GM18873 (cell line): ENCODE data around the gene GPER1.

Experiments
- ATAC-seq: cut with Tn5 transposase; IDR thresholded peaks from one replicate; pipeline ENCODE4 v1.9.1; 2021; ENCODE audit warnings: mild to moderate bottlenecking, moderate library complexity, moderate number of reproducible peaks; ENCODE audit not compliant: unreplicated experiment, low FRiP score

Gene GPER1

GRCh38 chr7:1053816-1054370, 34.0 kb upstream of the GPER1 start:
- ATAC-seq: no peak

- ATAC-seq: no peak
Observed at GRCh38 chr7:1054438-1054837, 33.5 kb upstream of the GPER1 start.

GRCh38 chr7:1054861-1055450, 33.0 kb upstream of the GPER1 start:
- ATAC-seq: no peak

GRCh38 chr7:1055491-1055955, 32.4 kb upstream of the GPER1 start:
- ATAC-seq: no peak

DNA sequence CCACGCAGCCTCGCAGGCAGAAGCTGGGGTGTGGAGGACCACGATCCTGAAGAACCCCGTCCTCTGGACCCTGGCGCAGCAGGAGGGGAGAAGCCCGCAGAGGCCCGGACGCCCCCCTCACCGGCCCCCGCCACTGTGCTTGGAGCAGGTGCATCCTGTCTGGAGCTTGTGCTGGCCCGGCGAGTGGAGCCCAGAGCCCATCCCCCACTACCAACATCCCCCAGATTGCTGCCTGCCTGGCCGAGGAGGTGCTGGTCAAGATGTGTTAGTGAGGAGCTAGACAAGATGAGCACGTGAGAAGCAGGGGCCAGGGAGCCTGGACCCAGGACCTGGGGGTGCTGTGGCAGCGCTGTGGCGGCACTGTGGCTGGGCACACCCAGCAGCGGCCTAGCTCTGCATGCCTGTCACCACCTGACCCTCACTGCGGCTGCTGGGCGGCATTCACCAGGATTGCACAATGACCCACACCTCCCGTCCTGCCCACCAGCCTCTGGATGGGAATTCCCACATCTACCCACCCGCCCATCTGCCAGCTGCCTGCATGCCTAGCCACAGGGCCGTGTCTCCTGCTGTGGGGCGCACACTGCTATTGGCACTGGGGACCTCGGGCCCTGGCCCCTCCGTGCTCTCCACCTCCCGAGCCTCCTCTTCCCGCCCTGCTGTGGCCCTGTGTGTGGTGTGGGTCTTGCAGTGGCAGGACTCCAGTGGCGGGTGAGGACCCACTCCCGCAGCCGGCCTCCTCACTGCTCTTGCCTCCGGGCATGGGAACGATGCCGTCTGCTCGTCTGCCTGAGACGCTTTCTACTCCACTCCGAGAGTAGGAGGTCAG, 31.7 kb upstream of the GPER1 start:
- no peak for ATAC-seq

DNA sequence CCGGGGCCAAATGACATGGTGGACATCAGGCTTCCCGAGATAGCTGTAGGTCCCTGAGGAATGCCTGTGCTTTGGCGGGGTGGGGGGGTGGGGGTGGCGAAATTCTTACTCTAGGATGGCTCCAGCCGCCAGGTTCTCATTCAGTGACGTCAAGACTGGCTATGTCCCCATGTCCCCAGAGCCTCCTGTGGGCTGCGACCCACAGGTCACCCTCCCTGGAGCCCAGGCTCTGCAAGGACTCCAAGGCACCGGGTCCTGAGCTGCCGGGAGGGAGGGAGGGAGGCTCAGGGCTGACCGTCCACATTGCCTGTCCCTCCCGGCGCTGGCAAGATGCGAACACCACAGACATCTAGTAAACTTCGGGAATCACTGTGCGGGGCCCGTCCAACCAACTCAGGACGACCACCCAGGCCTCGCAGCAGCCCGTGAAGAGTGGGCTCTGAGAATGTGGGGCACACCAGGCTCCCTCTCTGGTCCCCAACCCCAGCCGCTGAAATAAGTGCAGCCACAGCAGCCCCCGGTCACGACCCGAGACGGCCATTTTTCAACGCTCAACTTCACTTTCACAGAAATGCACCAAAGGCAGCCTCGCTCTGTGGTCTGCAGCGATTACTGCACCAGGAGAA, 31.0 kb upstream of the GPER1 start:
- no peak for ATAC-seq

DNA sequence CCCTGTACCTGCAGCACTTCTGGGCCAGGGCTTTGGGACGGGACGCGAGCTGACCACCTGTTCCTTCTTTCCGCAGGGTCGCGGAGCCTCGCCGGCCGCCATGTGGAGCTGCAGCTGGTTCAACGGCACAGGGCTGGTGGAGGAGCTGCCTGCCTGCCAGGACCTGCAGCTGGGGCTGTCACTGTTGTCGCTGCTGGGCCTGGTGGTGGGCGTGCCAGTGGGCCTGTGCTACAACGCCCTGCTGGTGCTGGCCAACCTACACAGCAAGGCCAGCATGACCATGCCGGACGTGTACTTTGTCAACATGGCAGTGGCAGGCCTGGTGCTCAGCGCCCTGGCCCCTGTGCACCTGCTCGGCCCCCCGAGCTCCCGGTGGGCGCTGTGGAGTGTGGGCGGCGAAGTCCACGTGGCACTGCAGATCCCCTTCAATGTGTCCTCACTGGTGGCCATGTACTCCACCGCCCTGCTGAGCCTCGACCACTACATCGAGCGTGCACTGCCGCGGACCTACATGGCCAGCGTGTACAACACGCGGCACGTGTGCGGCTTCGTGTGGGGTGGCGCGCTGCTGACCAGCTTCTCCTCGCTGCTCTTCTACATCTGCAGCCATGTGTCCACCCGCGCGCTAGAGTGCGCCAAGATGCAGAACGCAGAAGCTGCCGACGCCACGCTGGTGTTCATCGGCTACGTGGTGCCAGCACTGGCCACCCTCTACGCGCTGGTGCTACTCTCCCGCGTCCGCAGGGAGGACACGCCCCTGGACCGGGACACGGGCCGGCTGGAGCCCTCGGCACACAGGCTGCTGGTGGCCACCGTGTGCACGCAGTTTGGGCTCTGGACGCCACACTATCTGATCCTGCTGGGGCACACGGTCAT, 30.3 kb upstream of the GPER1 start:
- no peak for ATAC-seq

GRCh38 chr7:1058311-1058710, 29.6 kb upstream of the GPER1 start:
- ATAC-seq: no peak

DNA sequence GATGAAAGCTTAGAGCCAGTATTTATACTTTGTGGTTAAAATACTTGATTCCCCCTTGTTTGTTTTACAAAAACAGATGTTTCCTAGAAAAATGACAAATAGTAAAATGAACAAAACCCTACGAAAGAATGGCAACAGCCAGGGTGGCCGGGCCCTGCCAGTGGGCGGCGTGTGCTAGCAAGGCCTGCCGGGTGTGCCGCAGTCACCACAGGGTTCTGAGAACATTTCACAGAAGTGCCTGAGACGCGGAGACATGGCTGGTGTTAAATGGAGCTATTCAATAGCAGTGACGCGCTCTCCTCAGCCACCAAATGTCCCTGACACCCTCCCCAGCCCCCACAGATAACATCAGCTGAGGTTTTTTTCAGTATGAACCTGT, 29.1 kb upstream of the GPER1 start:
- ATAC-seq: no peak

GRCh38 chr7:1059200-1060091, 28.5 kb upstream of the GPER1 start:
- ATAC-seq: no peak

- ATAC-seq: no peak
Observed at GRCh38 chr7:1060315-1061072, 27.4 kb upstream of the GPER1 start.

GRCh38 chr7:1061180-1061579, 26.7 kb upstream of the GPER1 start:
- ATAC-seq: no peak

- no peak for ATAC-seq
Observed at GRCh38 chr7:1062296-1063294, 25.3 kb upstream of the GPER1 start.

GRCh38 chr7:1063361-1063760, 24.6 kb upstream of the GPER1 start:
- ATAC-seq: no peak

DNA sequence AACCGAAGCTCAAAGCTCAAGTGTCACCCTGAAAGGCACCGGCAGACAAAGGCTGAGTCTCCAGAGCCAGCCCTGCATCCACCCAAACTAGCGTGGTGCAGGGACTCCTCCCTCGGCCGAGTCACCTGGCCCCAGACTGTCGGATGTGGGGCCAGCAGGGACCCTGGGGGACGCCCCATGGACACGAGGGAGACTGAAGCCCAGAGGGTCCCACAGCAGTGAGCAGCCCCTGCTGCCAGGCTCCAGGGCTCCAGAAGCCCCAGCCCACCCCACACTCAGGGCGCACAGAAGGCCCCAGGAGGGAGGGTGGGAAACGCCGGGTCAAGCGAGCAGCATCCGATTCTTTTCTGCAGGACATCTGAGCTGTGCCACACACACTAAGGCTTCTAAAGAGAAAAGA, 23.3 kb upstream of the GPER1 start:
- no peak for ATAC-seq

DNA sequence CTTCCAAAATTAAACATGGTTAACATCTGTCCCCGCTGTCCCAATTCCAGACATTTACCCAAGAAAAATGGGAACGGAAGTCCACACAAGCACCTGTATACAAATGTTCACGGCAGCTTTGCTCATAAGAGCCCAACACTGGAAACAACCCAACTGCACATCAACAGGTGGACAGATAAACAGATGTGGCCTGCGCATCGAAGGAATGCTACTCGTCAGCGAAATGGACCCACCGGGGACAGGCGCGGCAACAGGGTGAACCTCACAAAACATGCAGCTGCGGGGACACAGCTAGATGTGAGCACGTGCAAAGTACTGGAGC, 22.7 kb upstream of the GPER1 start:
- no peak for ATAC-seq

DNA sequence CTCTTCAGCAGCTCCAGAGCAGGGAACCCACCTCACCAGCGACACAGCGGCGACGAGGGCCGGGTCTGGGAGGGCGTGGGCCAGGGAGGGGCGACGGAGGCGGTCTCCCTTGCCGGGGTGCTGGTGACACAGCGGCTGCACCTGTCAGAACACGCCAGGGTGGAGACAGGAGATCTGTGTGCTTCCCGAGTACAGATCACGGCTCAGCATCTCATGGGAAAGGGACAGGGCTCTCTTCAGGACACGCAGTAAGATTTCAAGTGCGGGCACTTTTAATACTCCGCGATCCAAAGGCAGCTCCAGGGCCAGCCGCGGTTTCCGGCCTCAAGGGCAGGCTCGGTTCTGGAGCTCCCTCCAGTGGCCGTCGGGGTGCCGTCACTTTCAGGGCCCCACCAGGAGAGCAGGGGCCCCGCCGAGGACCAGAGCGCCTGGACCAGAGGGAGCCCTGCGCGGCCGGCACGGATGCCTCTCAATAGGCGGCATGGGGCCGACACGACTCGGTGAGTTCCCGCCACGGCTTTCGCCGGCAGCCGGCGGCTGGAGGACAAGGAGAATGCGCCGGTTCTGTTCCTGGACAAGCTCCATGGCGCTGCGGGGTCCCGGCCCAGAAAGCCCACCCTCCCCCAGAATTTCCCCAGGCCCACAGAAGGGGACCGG, 22.2 kb upstream of the GPER1 start:
- no peak for ATAC-seq
